ENCODE data around the gene ZNF334. TPM values are rescaled to one million over a fixed set of nuclear protein-coding genes. Genes with fewer than 3 reads are reported as not detected.

The ZNF334 gene
- total RNA-seq, result 0.27 and 0.54 TPM in 2 replicates

GRCh38 chr20:46512943-46513844 lies at the start of gene ZNF334:
TSS of gene ZNF334 (minus strand) at chr20:46513559. CDS start at chr20:46512102, 1,457 bp downstream.

DNA sequence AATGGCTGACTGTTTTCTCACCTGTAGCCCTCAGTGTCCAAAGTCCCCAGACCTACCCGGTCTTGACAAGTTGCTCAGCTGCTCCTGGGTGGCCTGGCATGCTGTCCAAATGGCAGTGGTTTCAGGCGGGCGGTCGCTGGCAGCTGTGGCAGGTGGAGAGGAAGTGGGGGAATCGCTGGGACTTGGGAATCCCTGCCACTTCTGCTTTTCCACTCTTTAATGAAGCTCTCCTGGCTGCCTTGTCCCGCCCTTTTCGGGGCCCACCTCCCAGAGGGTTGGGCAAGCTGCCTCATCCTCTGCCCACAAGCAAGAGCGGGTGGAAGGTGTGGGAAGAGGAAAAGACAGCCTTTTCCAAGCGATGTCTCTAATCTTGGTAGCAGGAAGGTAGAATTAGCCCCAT lies 37.1 kb upstream of the ZNF334 start, which contains the start of gene OCSTAMP:
Gene OCSTAMP, minus strand, starts transcription at position 194 of the 400 bp plus-strand sequence. Its CDS starts 94 bp downstream, at position 100.

Other genes with a start within 250 kb of the ZNF334 start
- gene CDH22, start 205.1 kb downstream of the ZNF334 start, total RNA-seq, result not detected in 2 replicates
- 28.7 and 28.8 TPM in 2 replicates for gene ELMO2, start 106.9 kb downstream of the ZNF334 start, total RNA-seq
- not detected in 2 replicates for gene OCSTAMP, start 37.1 kb upstream of the ZNF334 start, total RNA-seq
- not detected in 2 replicates for gene SLC13A3, start 137.9 kb upstream of the ZNF334 start, total RNA-seq
- 12.6 and 14.7 TPM in 2 replicates for gene TP53RK, start 175.9 kb upstream of the ZNF334 start, total RNA-seq
- gene SLC2A10, start 196.1 kb upstream of the ZNF334 start, total RNA-seq, result 1.9 and 3.3 TPM in 2 replicates

Data from mammary microvascular endothelial cell (primary cell).